HFF-Myc (cell line): ENCODE measurements around the gene GRIK4.
A peak's percentile ranks its signal among the peaks of the same experiment; 100 is the strongest.
"Not testable (repeated sequence)": the region's sequence is repeated elsewhere in the genome, so short reads cannot be mapped to it uniquely, and the experiment has no call there.

Experiments
- DNase-seq: peaks from one replicate; pipeline ENCODE4 v3.0.0-alpha.2; 2011; ENCODE audit warnings: low read depth; ENCODE audit errors: extremely low read depth
- H3K4me3 ChIP-seq: replicated peaks from 2 replicates; pipeline ENCODE4 v1.5.1; 2011; ENCODE audit warnings: low read depth, mild to moderate bottlenecking, control low read depth, low read length
- TF ChIP-seq, protein P1 (sequence below): IDR thresholded peaks from 2 replicates; pipeline ENCODE4 v1.5.1; 2012; ENCODE audit warnings: mild to moderate bottlenecking, low read depth, low read length, control low read depth; ENCODE audit errors: missing control alignments

GRIK4 gene

GRCh38 chr11:120618399-120618798, 106.9 kb downstream of the GRIK4 start:
- DNase-seq = no peak
- H3K4me3 ChIP-seq = no peak overlapping the region
- TF ChIP-seq, protein P1, sequence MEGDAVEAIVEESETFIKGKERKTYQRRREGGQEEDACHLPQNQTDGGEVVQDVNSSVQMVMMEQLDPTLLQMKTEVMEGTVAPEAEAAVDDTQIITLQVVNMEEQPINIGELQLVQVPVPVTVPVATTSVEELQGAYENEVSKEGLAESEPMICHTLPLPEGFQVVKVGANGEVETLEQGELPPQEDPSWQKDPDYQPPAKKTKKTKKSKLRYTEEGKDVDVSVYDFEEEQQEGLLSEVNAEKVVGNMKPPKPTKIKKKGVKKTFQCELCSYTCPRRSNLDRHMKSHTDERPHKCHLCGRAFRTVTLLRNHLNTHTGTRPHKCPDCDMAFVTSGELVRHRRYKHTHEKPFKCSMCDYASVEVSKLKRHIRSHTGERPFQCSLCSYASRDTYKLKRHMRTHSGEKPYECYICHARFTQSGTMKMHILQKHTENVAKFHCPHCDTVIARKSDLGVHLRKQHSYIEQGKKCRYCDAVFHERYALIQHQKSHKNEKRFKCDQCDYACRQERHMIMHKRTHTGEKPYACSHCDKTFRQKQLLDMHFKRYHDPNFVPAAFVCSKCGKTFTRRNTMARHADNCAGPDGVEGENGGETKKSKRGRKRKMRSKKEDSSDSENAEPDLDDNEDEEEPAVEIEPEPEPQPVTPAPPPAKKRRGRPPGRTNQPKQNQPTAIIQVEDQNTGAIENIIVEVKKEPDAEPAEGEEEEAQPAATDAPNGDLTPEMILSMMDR = no peak

GRCh38 chr11:120622189-120622875, 110.8 kb downstream of the GRIK4 start:
- TF ChIP-seq, protein P1 = peak; percentile 35
- no peak for DNase-seq

GRCh38 chr11:120624992-120625391, 113.4 kb downstream of the GRIK4 start:
- H3K4me3 ChIP-seq, DNase-seq: not testable (repeated sequence)

More at GRCh38 chr11:120622189-120622875, 110.8 kb downstream of the GRIK4 start:
- H3K4me3 ChIP-seq = no peak overlapping the region

DNA sequence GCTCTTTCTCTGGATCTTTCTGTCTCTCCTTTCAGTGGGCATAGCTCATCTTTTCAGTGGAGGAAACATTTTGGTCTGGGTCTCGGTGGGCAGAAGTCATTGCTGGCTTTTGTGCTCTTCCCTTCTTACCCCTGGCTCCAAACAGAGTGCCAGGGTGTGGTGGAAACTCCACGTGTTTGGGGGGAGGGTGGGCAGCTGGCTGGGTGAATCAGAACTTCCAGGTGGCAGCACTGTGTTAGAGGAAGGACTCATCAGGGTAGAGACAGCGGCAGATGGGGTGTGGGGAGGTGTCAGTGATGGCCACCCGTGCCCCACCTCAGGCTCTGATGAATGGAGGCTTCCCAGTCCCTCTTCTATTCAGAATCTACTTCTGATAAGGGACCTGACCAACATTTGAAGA, 114.0 kb downstream of the GRIK4 start:
- H3K4me3 ChIP-seq = no peak overlapping the region
- DNase-seq = no peak
- TF ChIP-seq, protein P1 = no peak

- no peak for DNase-seq
- no peak overlapping the region for H3K4me3 ChIP-seq
- TF ChIP-seq, protein P1 = no peak
These were observed 115.2 kb downstream of the GRIK4 start for GRCh38 chr11:120626791-120627190.

DNA sequence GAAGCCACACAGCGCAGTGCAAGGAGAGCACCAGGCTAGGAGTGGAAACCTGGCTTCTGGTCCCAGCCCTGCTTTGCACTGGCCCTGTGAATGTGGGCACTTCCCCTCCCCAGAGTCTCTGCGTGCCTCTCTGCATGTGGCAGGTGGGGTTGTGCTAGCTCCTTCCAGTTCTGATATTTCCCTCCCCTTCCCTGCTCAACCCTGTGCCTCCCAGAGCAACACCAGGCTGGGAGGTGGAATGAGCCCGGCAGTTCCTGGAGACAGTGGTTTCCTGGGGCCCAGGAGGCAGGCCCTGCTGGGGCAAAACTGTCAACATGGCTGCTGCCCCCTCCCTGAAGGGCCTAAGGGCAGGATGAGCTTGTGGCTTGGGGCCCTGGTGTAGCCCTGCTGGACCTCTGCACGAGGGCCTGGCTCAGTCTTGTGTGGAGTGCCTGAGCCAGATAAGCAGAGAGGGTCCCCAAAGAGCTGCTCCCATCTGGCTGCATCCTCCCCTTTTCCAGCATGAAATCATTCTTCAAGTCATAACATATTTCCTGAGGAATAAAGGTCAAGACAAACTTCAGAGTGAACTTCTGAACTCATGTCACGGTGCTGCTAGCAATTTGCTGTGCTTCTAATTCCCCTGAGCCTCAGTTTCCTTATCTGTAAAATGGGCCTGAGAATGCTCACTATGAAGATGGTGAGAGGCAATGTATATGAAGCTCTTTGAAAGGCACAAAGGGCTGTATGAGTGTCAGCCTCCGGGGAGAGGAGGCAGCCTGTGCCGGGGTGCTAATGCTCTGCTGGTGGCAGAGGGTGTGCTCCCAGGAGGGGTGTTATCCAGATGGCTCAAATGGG, 116.0 kb downstream of the GRIK4 start:
- no peak overlapping the region for H3K4me3 ChIP-seq
- no peak for DNase-seq
- TF ChIP-seq, protein P1 = no peak

- no peak for DNase-seq
- TF ChIP-seq, protein P1 = no peak
These were observed 118.0 kb downstream of the GRIK4 start for GRCh38 chr11:120629407-120630080.

More at GRCh38 chr11:120629407-120630080, 118.0 kb downstream of the GRIK4 start:
- H3K4me3 ChIP-seq = no peak overlapping the region
